CD4-positive, alpha-beta T cell (primary cell): ENCODE measurements around the gene CTNND1. TPM values are rescaled to one million over a fixed set of nuclear protein-coding genes. Genes with fewer than 3 reads are reported as not detected.

ENCODE experiments used
- ATAC-seq: fragments of 200-7000 bp; cut with Tn5 transposase; one replicate; pipeline ENCODE4 v1.10.0; 2022; ENCODE audit warnings: mild to moderate bottlenecking; ENCODE audit not compliant: poor library complexity
- CTCF ChIA-PET: fragments of 350-600 bp; sonication (Branson Sonifier 250); formaldehyde crosslinking; loops from one replicate; lab custom pipeline; 2021; ENCODE audit warnings: antibody characterized with exemption, inconsistent platforms; lab: Charles Lee
- POLR2A ChIA-PET: fragments of 350-600 bp; sonication (Branson Sonifier 250); formaldehyde crosslinking; loops from one replicate; lab custom pipeline; 2021; ENCODE audit warnings: antibody characterized with exemption, inconsistent platforms; lab: Charles Lee
- DNase-seq, 14 experiments: peaks; one replicate each; pipeline ENCODE4 v3.0.0-alpha.2; 2013 to 2020; ENCODE audit warnings: mixed read lengths in 2 of 14
- H3K27ac ChIP-seq, 2 donors: one replicate each; pipeline versions ENCODE4 v1.5.1 to v1.7.0; 2013; ENCODE audit warnings: low read length in 2 of 2, low read depth in 1 of 2, mild to moderate bottlenecking in 1 of 2
- H3K27me3 ChIP-seq, 2 experiments: 1 replicate in 1 of 2; 2 replicates in 1 of 2; pipeline versions ENCODE4 v1.6.1 to v1.7.0; 2013; ENCODE audit warnings: low read length in 2 of 2, control low read depth in 1 of 2, mild to moderate bottlenecking in 1 of 2, moderate library complexity in 1 of 2; ENCODE audit not compliant: insufficient read depth in 2 of 2, control insufficient read depth in 1 of 2
- H3K36me3 ChIP-seq: one replicate; pipeline ENCODE4 v1.6.1; 2013; ENCODE audit warnings: low read length, control low read depth; ENCODE audit not compliant: insufficient read depth
- H3K4me1 ChIP-seq: one replicate; pipeline ENCODE4 v1.6.1; 2013; ENCODE audit warnings: low read length, control low read depth; ENCODE audit not compliant: insufficient read depth
- H3K4me3 ChIP-seq: one replicate; pipeline ENCODE4 v1.5.1; 2013; ENCODE audit warnings: mild to moderate bottlenecking, low read length, moderate library complexity
- H3K9me3 ChIP-seq, 2 experiments: 1 replicate in 1 of 2; 2 replicates in 1 of 2; pipeline versions ENCODE4 v1.6.1 to v1.7.0; 2013; ENCODE audit warnings: low read length in 2 of 2, mild to moderate bottlenecking in 2 of 2, control low read depth in 1 of 2, moderate library complexity in 1 of 2; ENCODE audit not compliant: control insufficient read depth in 1 of 2, insufficient read depth in 1 of 2
- H3K27ac Mint-ChIP-seq: one replicate; pipeline ENCODE4 v1.8.0; 2020; ENCODE audit warnings: mixed read lengths
- H3K27me3 Mint-ChIP-seq: one replicate; pipeline ENCODE4 v1.8.0; 2021; ENCODE audit warnings: mixed read lengths
- H3K36me3 Mint-ChIP-seq: one replicate; pipeline ENCODE4 v1.8.0; 2021; ENCODE audit warnings: low read depth, mixed read lengths
- H3K4me1 Mint-ChIP-seq: one replicate; pipeline ENCODE4 v1.8.0; 2021; ENCODE audit warnings: low read depth, mixed read lengths
- H3K4me3 Mint-ChIP-seq: one replicate; pipeline ENCODE4 v1.8.0; 2020; ENCODE audit warnings: mild to moderate bottlenecking, mixed read lengths
- H3K9me3 Mint-ChIP-seq: one replicate; pipeline ENCODE4 v1.8.0; 2020; ENCODE audit warnings: mixed read lengths
- intact Hi-C, 2 experiments: fragments of 100-400 bp; cut with DNase I in 1 of 2; cut with micrococcal nuclease in 1 of 2; formaldehyde crosslinking; loops; one replicate each; pipeline versions ENCODE4 v1.15.1 to v1.9.0; 2023 to 2025; cut with DNase I, micrococcal nuclease
- total RNA-seq, 174 experiments: library from RNA in 2 of 174; stranded (reverse) in 2 of 174; gene quantifications; one replicate each; pipeline ENCODE4 v1.2.3 and lab custom pipeline; 2021 to 2026
- TF ChIP-seq, protein P1 (sequence below): fragments of 200-600 bp; IDR thresholded peaks from one replicate; pipeline ENCODE4 v1.8.0; 2022; ENCODE audit warnings: antibody characterized with exemption, mild to moderate bottlenecking

Gene CTNND1
- total RNA-seq, 2 experiments from 2014 or later, result 12.4 to 12.5 TPM

GRCh38 chr11:57777969-57778317, 16.3 kb downstream of the CTNND1 start:
- Histone ChIP-seq H3K36me3 (no peaks in the 10 kb centered on the region), H3K27ac (no peak overlapping the region), H3K4me3 (no peak overlapping the region), H3K9me3 (no peaks in the 10 kb centered on the region), H3K4me1 (peaks cover 5% of the 10 kb centered on the region), H3K27me3 (no peaks in the 10 kb centered on the region)
- TF ChIP-seq, protein P1, sequence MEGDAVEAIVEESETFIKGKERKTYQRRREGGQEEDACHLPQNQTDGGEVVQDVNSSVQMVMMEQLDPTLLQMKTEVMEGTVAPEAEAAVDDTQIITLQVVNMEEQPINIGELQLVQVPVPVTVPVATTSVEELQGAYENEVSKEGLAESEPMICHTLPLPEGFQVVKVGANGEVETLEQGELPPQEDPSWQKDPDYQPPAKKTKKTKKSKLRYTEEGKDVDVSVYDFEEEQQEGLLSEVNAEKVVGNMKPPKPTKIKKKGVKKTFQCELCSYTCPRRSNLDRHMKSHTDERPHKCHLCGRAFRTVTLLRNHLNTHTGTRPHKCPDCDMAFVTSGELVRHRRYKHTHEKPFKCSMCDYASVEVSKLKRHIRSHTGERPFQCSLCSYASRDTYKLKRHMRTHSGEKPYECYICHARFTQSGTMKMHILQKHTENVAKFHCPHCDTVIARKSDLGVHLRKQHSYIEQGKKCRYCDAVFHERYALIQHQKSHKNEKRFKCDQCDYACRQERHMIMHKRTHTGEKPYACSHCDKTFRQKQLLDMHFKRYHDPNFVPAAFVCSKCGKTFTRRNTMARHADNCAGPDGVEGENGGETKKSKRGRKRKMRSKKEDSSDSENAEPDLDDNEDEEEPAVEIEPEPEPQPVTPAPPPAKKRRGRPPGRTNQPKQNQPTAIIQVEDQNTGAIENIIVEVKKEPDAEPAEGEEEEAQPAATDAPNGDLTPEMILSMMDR, result no peak
- ChIA-PET CTCF (no interaction called here), POLR2A (interaction anchor here (1.1 kb wide), 1 partner anchor 17 kb away, joined by 3 read pairs; the partner anchor contains the start of gene CTNND1)
- DNase-seq, result no peak
- ATAC-seq, result no peak
- H3K36me3 Mint-ChIP-seq, result no peaks in the 10 kb centered on the region
- no peak overlapping the region for H3K27ac Mint-ChIP-seq
- intact Hi-C loops, result no loop called here
- H3K27me3 Mint-ChIP-seq, result no peaks in the 10 kb centered on the region
- H3K4me1 Mint-ChIP-seq, result peaks cover 41% of the 10 kb centered on the region
- no peaks in the 10 kb centered on the region for H3K9me3 Mint-ChIP-seq
- H3K4me3 Mint-ChIP-seq, result no peak overlapping the region

DNA sequence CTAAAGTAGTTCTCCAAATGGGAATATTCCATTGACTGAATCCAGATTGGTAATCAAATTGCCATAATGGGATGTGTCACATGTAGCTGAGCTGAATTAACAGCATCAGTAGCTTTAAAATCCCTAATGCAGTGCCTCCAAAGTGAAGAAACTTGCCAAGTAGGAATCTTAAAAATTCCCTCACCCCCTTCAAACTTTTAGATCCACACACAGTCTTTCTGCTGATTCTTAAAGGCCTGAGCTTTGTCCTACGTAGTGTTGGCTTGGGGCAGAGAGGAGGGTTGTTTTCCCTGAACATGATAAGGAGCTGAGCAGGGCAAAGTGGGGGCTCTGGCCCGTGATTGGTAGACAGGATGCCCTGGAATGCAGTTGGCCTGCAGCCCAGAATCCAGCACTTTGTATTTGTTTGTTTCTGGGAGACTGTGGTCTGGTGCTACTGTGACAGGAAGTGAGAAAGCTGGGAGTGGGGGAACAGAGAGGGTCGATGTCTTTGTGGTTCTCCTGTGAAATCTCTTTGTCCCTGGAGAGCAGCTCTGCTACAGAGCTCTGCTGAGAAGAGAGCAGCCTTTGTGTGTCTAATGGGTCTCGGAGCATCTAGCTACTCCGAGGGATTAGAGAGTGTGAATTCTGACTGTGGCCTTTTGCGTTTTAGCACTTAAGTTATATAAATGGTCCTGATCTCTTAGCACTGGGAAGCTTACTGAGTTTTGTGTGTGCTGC, 16.9 kb downstream of the CTNND1 start:
- Histone ChIP-seq H3K4me3 (no peak overlapping the region), H3K27me3 (no peaks in the 10 kb centered on the region), H3K27ac (no peak overlapping the region), H3K4me1 (peaks cover 5% of the 10 kb centered on the region), H3K36me3 (no peaks in the 10 kb centered on the region), H3K9me3 (no peaks in the 10 kb centered on the region)
- intact Hi-C loops, result no loop called here
- Mint-ChIP-seq H3K27me3 (no peaks in the 10 kb centered on the region), H3K27ac (no peak overlapping the region), H3K4me1 (peaks cover 41% of the 10 kb centered on the region), H3K36me3 (no peaks in the 10 kb centered on the region), H3K4me3 (no peak overlapping the region), H3K9me3 (no peaks in the 10 kb centered on the region)
- POLR2A ChIA-PET, result interaction anchor here (0.6 to 1.1 kb wide), 2 partner anchors 17 to 377 kb away, joined by 3 read pairs; partner anchors contain the start of gene CTNND1
- ATAC-seq, result no peak
- DNase-seq, result no peak
- CTCF ChIA-PET, result interaction anchor here (1.0 kb wide), 1 partner anchor 23 kb away, joined by 3 read pairs; no protein-coding TSS in a partner anchor
- TF ChIP-seq, protein P1, result no peak

- TF ChIP-seq, protein P1, result no peak
- no peaks in the 10 kb centered on the region for H3K9me3 Mint-ChIP-seq
- ChIA-PET CTCF (interaction anchor here (0.6 to 1.0 kb wide), 2 partner anchors 22 to 1976 kb away, joined by 3 to 5 read pairs; no protein-coding TSS in a partner anchor), POLR2A (interaction anchor here (0.6 kb wide), 1 partner anchor 378 kb away, joined by 3 read pairs; no protein-coding TSS in a partner anchor)
- H3K4me3 Mint-ChIP-seq, result no peak overlapping the region
- Histone ChIP-seq H3K36me3 (no peaks in the 10 kb centered on the region), H3K27me3 (no peaks in the 10 kb centered on the region), H3K27ac (no peak overlapping the region), H3K4me1 (peaks cover 5% of the 10 kb centered on the region), H3K9me3 (no peaks in the 10 kb centered on the region), H3K4me3 (no peak overlapping the region)
- H3K27ac Mint-ChIP-seq, result no peak overlapping the region
- intact Hi-C loops, result no loop called here
- DNase-seq (no peak), ATAC-seq (no peak)
- no peaks in the 10 kb centered on the region for H3K36me3 Mint-ChIP-seq
- no peaks in the 10 kb centered on the region for H3K27me3 Mint-ChIP-seq
- peaks cover 41% of the 10 kb centered on the region for H3K4me1 Mint-ChIP-seq
Measured at GRCh38 chr11:57779276-57779675, 17.7 kb downstream of the CTNND1 start.
